ENCODE results near the gene ACOT11. TPM values are rescaled to one million over a fixed set of nuclear protein-coding genes. Genes with fewer than 3 reads are reported as not detected.
A peak's percentile ranks its signal among the peaks of the same experiment; 100 is the strongest.

Gene ACOT11
- total RNA-seq, 1 experiment from 2014 or later, result 1.9 TPM

- Histone ChIP-seq H3K9me3 (ENCODE audit: control insufficient read depth, insufficient read depth, low read depth, low read length) (no peaks in the 10 kb centered on the region), H3K4me1 (ENCODE audit: control insufficient read depth, insufficient read depth, low read length) (no peaks in the 10 kb centered on the region), H3K27ac (ENCODE audit: low read length) (no peak overlapping the region), H3K36me3 (ENCODE audit: control insufficient read depth, insufficient read depth, low read length) (no peaks in the 10 kb centered on the region), H3K4me3 (ENCODE audit: low read depth in 2 of 2, low read length in 2 of 2) (no peak overlapping the region), H3K27me3 (ENCODE audit: control insufficient read depth, insufficient read depth, low read length) (no peaks in the 10 kb centered on the region)
- intact Hi-C loops (cut with micrococcal nuclease; ENCODE audit: unreplicated experiment) (no loop called here), in situ Hi-C loops (cut with HindIII; ENCODE audit: low pct_unique_long_range_greater_than_20kb, low sequenced_read_pairs) (no loop called here)
- no TSS peak for BruUV-seq (replicated peaks)
- ChIA-PET CTCF (no interaction called here), POLR2A (no interaction called here)
- no peak for ATAC-seq
- DNase-seq (ENCODE audit: low read depth, low spot score), result no peak
- TF ChIP-seq SIN3A (IDR thresholded peaks at IDR 0.05; ENCODE audit: borderline replicate concordance, insufficient read depth, low read depth, low read length) (no peak), POLR2AphosphoS5 (IDR thresholded peaks at IDR 0.05; ENCODE audit: low read depth, low read length) (no peak), REST (IDR thresholded peaks at IDR 0.05; ENCODE audit: insufficient read depth in 1 of 2, low read depth in 2 of 2, low read length in 1 of 2) (no peak), TCF7L2 (IDR thresholded peaks at IDR 0.05; ENCODE audit: low read depth, low read length) (no peak), CTCF (IDR thresholded peaks at IDR 0.05) (no peak)
These were observed 23.3 kb downstream of the ACOT11 start for GRCh38 chr1:54571326-54571725.

GRCh38 chr1:54571803-54572541 lies 23.9 kb downstream of the ACOT11 start:
- 0 out of 2 replicates have a peak, but pooled peaks have one; percentile 38 for ATAC-seq
- H3K36me3 ChIP-seq (ENCODE audit: control insufficient read depth, insufficient read depth, low read length), result no peaks in the 10 kb centered on the region
- TF ChIP-seq POLR2AphosphoS5 (IDR thresholded peaks at IDR 0.05; ENCODE audit: low read depth, low read length) (no peak), CTCF (IDR thresholded peaks at IDR 0.05) (no peak), REST (IDR thresholded peaks at IDR 0.05; ENCODE audit: insufficient read depth in 1 of 2, low read depth in 2 of 2, low read length in 1 of 2) (no peak), TCF7L2 (IDR thresholded peaks at IDR 0.05; ENCODE audit: low read depth, low read length) (no peak), SIN3A (IDR thresholded peaks at IDR 0.05; ENCODE audit: borderline replicate concordance, insufficient read depth, low read depth, low read length) (no peak)
- no TSS peak for BruUV-seq (replicated peaks)
- no peaks in the 10 kb centered on the region for H3K4me1 ChIP-seq (ENCODE audit: control insufficient read depth, insufficient read depth, low read length)
- H3K9me3 ChIP-seq (ENCODE audit: control insufficient read depth, insufficient read depth, low read depth, low read length), result no peaks in the 10 kb centered on the region
- no peak for DNase-seq (ENCODE audit: low read depth, low spot score)
- no peak overlapping the region for H3K27ac ChIP-seq (ENCODE audit: low read length)
- ChIA-PET POLR2A (no interaction called here), CTCF (no interaction called here)
- intact Hi-C loops (cut with micrococcal nuclease; ENCODE audit: unreplicated experiment), result no loop called here
- H3K4me3 ChIP-seq (ENCODE audit: low read depth in 2 of 2, low read length in 2 of 2), result no peak overlapping the region
- in situ Hi-C loops (cut with HindIII; ENCODE audit: low pct_unique_long_range_greater_than_20kb, low sequenced_read_pairs), result no loop called here
- H3K27me3 ChIP-seq (ENCODE audit: control insufficient read depth, insufficient read depth, low read length), result no peaks in the 10 kb centered on the region
